Activated naive CD4-positive, alpha-beta T cell treated with anti-CD3 and anti-CD28 coated beads, Interleukin-2, amount 50 U/mL, for 72 hours (primary cell): ENCODE data around the gene CES3. TPM values are rescaled to one million over a fixed set of nuclear protein-coding genes. Genes with fewer than 3 reads are reported as not detected.
"Not testable (repeated sequence)": the region's sequence is repeated elsewhere in the genome, so short reads cannot be mapped to it uniquely, and the experiment has no call there.

Experiments
- ATAC-seq, 2 donors: fragments of 150-1000 bp; cut with Tn5 transposase; 2 replicates each; pipeline ENCODE4 v1.10.0; 2021; ENCODE audit warnings: mild to moderate bottlenecking in 2 of 2, moderate library complexity in 2 of 2
- DNase-seq, 2 donors: peaks; one replicate each; pipeline ENCODE4 v3.0.0; 2021 to 2022; ENCODE audit warnings: low spot score in 2 of 2
- H3K27ac Mint-ChIP-seq, 2 donors: one replicate each; pipeline ENCODE4 v1.8.0; 2022; ENCODE audit warnings: mild to moderate bottlenecking in 2 of 2, mixed read lengths in 2 of 2
- H3K36me3 Mint-ChIP-seq, 2 donors: one replicate each; pipeline ENCODE4 v1.8.0; 2022; ENCODE audit warnings: mixed read lengths in 2 of 2
- H3K9me3 Mint-ChIP-seq, 2 donors: one replicate each; pipeline ENCODE4 v1.8.0; 2022; ENCODE audit warnings: mixed read lengths in 2 of 2
- total RNA-seq, 2 donors: library from RNA; stranded (reverse); gene quantifications; one replicate each; pipeline ENCODE4 v1.2.3, GENCODE V29; 2022

CES3 gene
- total RNA-seq, 2 donors from 2014 or later: 0.73 to 6.8 TPM

DNA sequence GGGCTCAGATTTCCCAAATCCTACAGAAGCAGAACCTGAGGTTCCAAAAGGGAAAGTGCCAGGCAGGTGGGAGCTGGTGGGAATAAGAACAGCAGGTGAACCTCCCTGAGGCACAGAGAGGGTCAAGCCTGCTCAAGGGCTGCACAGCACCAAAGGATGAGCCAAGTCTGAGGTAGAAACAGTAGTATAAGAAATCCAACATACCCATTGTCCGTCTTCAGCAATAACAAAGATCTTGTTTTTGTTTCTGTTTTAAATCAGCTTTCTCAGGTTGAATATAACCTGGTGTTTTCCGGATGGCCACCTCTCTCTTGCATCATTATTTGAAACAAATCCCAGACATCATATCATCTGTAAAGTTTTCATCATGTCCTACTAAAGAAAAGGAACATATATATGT, 10.6 kb upstream of the CES3 start:
- peaks cover 0 to 10% of the 10 kb centered on the region in 2 donors for H3K36me3 Mint-ChIP-seq
- no peak overlapping the region for H3K27ac Mint-ChIP-seq
- no peaks in the 10 kb centered on the region for H3K9me3 Mint-ChIP-seq
- no peak for DNase-seq
- ATAC-seq: no peak

DNA sequence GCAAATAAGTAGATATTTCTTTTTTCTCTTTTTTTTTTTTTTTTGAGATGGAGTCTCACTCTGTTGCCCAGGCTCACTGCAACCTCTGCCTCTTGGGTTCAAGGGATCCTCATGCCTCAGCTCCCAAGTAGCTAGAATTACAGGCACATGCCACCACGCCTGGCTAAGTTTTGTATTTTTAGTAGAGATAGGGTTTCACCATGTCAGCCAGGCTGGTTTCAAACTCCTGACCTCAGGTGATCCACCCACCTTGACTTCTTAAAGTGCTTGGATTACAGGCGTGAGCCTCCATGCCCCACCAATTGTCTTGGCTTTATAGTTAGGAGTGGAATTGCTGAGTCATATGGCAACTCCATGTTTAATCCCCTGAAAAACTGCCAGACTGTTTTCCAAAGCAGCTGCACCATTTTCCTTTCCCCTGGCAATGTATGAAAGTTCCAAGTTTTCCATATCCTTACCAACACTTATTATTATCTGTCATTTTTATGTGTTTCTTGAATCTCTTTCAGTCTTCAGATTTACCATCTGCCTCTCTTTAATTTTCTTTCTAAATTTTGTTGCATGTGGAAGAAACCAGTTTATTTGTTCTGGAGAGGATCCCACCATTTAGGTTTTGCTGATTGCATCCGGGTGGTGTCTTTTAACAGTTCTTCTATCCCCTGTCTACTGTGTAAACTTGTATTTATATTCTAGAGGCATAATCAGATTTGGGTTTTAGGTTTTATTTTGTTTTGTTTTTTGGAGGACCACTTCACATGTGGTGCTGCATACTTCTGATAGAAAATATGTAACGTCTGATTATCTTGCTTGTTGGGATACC, 9.9 kb upstream of the CES3 start:
- DNase-seq (no peak), ATAC-seq (no peak)
- peaks cover 0 to 10% of the 10 kb centered on the region in 2 donors for H3K36me3 Mint-ChIP-seq
- H3K27ac Mint-ChIP-seq: no peak overlapping the region
- no peaks in the 10 kb centered on the region for H3K9me3 Mint-ChIP-seq

DNA sequence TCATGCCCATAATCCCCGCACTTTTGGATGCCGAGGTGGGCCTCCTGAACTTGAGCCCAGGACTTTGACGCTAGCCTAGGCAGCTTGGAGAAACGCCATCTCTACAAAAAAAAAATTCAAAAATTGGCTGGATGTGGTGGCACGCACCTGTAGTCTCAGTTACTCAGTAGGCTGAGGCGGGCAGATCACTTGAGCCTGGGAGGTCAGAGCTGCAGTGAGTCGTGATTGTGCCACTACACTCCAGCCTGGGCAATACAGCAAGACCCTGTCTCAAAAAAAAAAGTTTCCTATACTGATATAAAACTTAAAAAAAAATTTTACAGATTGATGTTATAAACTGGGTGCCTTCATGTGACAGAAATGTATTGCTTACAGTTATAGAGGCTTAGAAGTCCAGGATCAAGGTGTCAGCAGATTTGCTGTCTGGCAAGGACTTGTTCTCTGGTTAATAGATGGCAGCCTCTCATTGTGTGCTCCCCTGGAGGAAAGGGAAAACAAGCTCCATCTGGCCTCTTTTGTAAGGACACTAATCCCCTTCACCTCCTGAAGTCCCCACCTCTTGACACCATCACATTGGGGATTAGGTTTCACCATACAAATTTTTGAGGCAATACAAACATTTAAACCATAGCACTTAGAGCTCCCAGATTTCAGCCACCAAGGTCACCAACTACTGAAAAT, 8.5 kb upstream of the CES3 start:
- no peaks in the 10 kb centered on the region for H3K9me3 Mint-ChIP-seq
- no peak for DNase-seq
- no peak overlapping the region for H3K27ac Mint-ChIP-seq
- ATAC-seq: no peak
- H3K36me3 Mint-ChIP-seq: peaks cover 0 to 10% of the 10 kb centered on the region in 2 donors

DNA sequence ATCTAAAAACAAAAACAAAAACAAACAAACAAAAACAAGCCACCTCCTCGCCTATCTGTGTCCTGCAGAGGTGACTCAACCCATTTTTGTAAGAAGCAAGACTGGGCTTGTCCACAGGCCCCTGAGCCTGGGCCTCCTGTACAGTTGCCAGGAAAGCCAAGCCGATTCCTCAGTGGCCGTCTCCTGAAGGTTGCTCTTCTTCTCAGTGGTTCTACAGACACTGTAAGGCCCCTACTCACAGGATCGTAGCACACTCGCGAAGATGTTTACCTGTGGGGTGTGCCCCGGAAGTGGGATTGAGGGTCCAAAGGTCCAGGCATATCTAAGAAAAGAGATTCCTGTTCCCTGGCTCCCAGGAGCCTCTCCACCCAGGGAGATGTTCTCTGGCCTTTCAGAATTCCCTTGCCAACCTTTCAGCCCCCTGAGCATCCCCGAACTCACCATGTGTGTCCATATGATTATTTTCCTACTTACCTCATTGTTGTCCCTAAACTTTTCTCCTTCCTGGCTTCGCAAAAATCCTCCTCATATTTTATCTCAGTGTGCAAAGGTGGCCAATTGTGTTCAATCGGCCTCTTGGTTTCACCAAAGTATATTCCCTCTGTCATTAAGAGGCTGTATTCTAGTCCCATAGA, 7.5 kb upstream of the CES3 start:
- no peak overlapping the region for H3K27ac Mint-ChIP-seq
- peak in 1 of 2 donors; percentile 6 for ATAC-seq
- no peak for DNase-seq
- no peaks in the 10 kb centered on the region for H3K9me3 Mint-ChIP-seq
- H3K36me3 Mint-ChIP-seq: peaks cover 0 to 7% of the 10 kb centered on the region in 2 donors

DNA sequence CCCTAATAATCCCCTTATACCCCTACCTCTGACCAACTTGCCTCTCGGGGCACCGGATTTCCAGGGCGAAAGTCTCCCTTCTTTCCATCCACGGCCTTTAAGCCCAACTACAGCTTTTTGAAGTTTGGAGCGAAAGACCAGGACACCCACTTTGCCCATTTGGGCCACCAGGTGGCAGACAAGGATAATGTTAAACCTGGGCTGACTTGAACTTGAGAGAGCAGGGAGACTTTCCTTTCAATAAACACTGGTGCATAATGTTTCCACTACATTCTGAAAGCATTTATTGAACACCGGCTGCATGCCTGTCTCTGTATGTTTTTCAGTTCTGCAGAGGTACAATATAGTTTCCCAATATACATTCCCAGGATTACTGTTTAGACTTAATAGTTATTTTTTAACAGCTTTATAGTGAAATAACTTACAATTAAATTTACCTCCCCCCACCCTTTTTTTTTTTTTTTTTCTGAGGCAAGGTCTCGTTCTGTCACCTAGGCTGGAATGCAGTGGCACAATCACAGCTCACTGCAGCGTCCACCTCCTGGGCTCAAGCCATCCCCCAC, 6.9 kb upstream of the CES3 start:
- peaks cover 0 to 5% of the 10 kb centered on the region in 2 donors for H3K36me3 Mint-ChIP-seq
- peak; percentile 77 to 80 for ATAC-seq
- H3K27ac Mint-ChIP-seq: no peak overlapping the region
- H3K9me3 Mint-ChIP-seq: no peaks in the 10 kb centered on the region
- peak in 1 of 2 donors; percentile 82 for DNase-seq

DNA sequence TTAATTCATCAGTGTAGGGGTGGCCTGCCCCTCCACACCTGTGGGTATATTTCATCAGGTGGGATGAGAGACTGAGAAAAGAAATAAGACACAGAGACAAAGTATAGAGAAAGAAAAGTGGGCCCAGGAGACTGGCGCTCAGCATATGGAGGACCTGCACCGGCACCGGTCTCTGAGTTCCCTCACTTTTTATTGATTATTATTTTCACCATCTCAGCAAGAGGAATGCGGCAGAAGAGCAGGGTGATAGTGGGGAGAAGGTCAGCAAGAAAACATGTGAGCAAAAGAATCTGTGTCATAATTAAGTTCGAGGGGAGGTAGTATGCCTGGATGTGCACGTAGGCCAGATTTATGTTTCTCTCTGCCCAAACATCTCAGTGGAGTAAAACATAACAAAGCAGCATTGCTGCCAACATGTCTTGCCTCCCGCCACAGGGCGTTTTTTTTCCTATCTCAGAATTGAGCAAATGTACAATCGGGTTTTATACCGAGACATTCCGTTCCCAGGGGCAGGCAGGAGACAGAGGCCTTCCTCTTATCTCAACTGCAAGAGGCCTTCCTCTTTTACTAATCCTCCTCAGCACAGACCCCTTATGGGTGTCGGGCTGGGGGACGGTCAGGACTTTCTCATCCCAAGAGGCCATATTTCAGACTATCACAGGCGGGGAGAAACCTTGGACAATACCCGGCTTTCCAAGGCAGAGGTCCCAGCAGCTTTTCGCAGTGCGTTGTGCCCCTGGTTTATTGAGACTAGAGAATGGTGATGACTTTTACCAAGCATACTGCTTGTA, 5.5 kb upstream of the CES3 start:
- H3K27ac Mint-ChIP-seq, ATAC-seq, H3K36me3 Mint-ChIP-seq, DNase-seq, H3K9me3 Mint-ChIP-seq: not testable (repeated sequence)

DNA sequence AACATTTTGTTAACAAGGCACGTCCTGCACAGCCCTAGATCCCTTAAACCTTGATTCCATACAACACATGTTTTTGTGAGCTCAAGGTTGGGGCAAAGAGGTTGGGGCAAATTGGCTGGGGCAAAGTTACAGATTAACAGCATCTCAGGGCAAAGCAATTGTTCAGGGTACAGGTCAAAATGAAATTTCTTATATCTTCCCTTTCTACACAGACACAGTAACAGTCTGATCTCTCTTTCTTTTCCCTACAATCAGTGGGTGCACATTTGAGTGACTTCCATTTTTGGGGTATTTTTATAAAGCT, 5.0 kb upstream of the CES3 start:
- H3K27ac Mint-ChIP-seq, DNase-seq, ATAC-seq, H3K9me3 Mint-ChIP-seq, H3K36me3 Mint-ChIP-seq: not testable (repeated sequence)

DNA sequence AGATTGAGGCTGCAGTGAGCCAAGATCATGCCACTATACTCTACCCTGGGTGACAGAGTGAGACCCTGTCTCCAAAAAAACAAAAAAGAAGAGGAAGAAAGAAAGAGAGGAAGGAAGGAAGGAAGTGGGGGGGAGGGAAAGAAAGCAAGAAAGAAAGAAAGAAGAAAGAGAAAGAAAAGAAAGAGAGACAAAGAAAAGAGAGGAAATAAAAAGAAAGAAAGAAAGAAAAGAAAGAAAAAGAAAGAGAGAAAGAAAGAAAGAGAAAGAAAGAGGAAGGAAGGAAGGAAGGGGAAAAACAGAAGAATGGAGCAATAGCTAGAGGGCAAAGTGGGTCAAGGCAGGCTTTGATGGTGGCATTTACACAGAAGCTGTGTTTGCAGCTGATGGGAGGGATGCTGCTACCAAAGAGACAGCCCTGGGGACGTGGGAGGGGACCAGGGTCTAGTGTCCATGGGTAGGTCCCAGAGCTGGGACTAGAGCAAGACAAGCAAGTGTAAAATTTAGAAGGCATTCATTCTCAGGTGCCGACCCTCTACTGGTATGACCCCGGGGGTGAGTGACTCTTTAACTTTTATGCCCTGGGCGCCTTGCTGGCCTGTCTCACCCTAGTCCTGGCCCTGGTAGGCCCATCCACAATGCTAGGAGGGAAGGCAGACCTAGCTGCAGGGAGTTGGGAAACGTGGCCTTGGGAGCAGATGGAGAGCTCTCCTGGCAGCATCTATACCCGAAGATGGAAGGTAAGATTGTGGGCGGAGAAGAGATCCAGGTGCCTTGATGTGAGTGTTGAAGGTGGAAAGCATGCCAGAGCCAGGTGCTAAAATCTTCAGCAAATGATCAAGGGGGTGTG, 2.0 kb upstream of the CES3 start:
- no peak for DNase-seq
- ATAC-seq: no peak
- no peaks in the 10 kb centered on the region for H3K9me3 Mint-ChIP-seq
- H3K36me3 Mint-ChIP-seq: no peaks in the 10 kb centered on the region
- H3K27ac Mint-ChIP-seq: no peak overlapping the region

DNA sequence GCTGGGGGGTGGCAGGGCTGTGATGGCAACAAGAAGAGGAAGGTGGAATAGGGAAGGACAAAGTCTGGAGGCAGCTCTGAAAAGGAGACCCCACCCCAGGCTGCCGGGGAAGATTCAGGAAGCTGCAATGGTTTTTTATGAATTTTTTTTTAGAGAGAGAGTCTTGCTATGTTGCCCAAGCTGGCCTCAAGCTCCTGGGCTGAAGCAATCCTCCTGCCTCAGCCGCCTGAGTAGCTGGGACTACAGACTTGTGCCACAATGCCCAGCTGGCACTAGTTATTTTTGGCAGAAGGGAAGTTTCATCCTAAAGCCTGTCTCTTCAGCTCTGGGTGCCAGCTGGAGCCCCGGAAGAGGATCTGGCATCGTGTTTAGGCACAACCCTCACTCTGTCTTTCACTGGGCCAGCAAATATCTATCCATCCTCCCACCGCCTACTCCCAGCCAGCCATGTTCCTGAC, 1.3 kb upstream of the CES3 start:
- Mint-ChIP-seq H3K9me3 (no peaks in the 10 kb centered on the region), H3K27ac (no peak overlapping the region), H3K36me3 (no peaks in the 10 kb centered on the region)
- ATAC-seq (no peak), DNase-seq (no peak)

DNA sequence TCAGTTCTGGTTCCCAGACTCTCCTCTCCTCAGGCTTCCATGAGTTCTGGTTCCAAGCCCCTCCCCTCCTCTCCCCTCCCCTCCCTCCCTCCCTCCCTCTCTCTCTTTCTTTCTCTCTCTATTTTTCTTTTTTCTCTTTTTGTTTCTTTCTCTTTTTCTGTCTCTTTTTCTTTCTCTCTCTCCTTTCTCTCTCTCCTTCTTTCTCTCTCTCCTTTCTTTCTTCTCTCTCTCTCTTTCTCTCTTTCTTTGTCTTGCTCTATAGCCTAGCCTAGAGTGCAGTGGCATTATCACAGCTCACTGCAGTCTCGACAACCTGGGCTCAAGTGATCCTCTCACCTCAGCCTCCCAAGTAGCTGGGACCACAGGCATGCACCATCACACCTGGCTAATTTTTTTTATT, 796 bp upstream of the CES3 start:
- Mint-ChIP-seq H3K27ac (peak overlapping the region in 1 of 2 donors; percentile 61), H3K36me3 (no peaks in the 10 kb centered on the region), H3K9me3 (no peaks in the 10 kb centered on the region)
- DNase-seq: no peak
- ATAC-seq: no peak

DNA sequence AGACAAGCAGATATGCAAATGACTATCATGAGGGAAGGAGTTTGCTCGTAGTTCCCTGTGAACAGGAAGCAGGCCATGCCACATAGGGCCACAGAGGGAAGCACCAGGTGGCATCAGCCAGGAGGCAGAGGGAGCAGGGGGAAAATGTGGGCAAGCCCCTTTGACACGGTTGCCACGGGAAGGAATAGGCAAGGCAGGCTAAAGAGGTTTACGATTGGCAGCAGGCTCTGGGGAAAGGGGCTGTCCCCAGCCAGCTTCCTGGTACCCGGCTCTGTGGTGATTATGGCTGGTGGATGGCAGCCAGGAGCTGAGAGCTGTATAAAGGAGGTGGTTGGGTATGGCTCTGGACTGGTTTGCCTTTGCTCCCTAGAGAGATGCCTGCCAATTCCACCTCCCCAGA, 848 bp downstream of the CES3 start:
- ATAC-seq (peak in 1 of 2 donors; percentile 81), DNase-seq (no peak)
- peak overlapping the region; percentile 12 to 67 for H3K27ac Mint-ChIP-seq

DNA sequence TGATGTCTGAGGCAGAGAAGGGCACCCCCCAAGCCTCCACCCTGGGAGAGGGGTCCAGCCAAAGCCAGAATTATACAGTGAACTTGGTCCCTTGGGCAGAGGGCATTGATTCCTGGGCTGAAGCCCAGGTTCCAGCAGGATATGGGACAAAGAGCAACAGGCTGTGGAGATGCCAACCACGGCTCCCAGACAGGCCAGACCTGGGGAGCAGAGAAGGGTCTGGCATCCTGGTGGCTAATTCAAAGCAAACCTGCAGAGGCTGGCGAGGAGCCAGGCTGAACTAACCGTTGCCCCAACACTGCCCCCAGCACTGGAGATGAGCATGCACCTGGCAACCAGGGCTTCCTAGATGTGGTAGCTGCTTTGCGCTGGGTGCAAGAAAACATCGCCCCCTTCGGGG, 3.0 kb downstream of the CES3 start:
- no peak for ATAC-seq
- no peaks in the 10 kb centered on the region for H3K9me3 Mint-ChIP-seq
- DNase-seq: no peak
- no peaks in the 10 kb centered on the region for H3K36me3 Mint-ChIP-seq
- no peak overlapping the region for H3K27ac Mint-ChIP-seq

More for the DNA sequence above, 848 bp downstream of the CES3 start:
- H3K36me3 Mint-ChIP-seq: no peaks in the 10 kb centered on the region
- no peaks in the 10 kb centered on the region for H3K9me3 Mint-ChIP-seq

DNA sequence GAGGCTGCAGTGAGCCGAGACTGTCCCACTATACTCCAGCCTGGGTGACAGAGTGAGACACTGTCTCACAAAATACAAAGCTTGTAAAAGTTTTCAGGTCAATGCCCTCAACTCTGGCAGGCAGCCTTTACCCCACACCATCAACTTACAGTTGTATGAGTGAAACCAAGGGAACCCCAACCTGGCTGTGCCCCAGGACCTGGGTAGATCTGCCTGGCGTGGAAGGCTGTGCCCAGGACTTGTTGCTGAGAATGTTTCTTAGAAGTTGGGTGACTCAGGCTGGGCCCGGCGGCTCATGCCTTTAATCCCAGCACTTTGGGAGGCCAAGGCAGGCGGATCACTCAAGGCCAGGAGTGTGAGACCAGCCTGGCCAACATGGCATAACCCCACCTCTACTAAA, 7.8 kb downstream of the CES3 start:
- Mint-ChIP-seq H3K27ac (no peak overlapping the region), H3K9me3 (no peaks in the 10 kb centered on the region), H3K36me3 (no peaks in the 10 kb centered on the region)
- DNase-seq: no peak
- no peak for ATAC-seq

DNA sequence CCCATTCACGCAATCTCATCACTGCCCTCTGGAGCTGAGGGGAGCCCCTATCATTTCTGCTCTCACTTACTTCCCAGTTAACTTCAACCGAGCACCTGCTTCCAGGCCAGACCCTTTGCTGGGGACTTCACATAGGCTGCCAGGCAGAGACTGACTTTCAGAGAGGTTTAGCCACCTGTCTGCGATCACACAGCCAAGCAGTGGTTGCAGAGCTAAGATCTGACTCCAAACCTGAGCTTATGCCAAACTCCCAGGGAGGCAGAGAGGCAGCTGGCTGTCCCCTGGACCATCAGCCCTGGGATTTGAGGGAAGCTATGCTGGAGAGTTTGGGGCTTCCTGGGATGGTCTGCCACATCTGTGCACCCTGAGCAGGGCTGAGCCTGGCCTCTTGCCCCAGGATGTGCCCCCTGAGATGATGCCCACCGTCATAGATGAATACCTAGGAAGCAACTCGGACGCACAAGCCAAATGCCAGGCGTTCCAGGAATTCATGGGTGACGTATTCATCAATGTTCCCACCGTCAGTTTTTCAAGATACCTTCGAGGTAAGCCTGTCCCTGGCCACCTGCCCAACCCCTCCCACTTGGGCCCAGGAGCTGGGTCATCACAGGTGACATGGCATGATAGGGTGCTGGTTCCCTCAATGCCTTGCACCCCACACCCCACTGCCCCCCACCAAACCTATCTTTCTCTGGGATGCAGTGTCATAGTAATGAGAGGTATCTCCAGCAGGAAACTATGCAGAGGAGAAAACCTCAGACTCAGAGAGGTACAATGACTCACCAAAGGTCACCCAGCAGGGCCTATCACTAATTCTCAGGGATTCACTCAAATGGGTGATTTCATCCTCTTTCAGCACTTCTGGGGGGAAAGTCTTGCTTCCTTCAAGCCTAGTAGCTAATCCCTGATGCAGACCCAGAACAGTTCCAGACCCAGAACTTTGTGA, 10.0 kb downstream of the CES3 start:
- peak; percentile 70 to 90 for ATAC-seq
- no peaks in the 10 kb centered on the region for H3K9me3 Mint-ChIP-seq
- H3K27ac Mint-ChIP-seq: peak overlapping the region in 1 of 2 donors; percentile 58

DNA sequence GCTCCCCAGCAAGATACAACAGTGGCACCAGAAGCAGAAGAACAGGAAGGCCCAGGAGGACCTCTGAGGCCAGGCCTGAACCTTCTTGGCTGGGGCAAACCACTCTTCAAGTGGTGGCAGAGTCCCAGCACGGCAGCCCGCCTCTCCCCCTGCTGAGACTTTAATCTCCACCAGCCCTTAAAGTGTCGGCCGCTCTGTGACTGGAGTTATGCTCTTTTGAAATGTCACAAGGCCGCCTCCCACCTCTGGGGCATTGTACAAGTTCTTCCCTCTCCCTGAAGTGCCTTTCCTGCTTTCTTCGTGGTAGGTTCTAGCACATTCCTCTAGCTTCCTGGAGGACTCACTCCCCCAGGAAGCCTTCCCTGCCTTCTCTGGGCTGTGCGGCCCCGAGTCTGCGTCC, 11.9 kb downstream of the CES3 start:
- H3K9me3 Mint-ChIP-seq: no peaks in the 10 kb centered on the region
- ATAC-seq (no peak), DNase-seq (no peak)
- no peaks in the 10 kb centered on the region for H3K36me3 Mint-ChIP-seq
- H3K27ac Mint-ChIP-seq: no peak overlapping the region

More for the DNA sequence above, 10.0 kb downstream of the CES3 start:
- H3K36me3 Mint-ChIP-seq: no peaks in the 10 kb centered on the region
- DNase-seq: no peak
